ENCODE measurements around the gene PHACTR1. TPM values are rescaled to one million over a fixed set of nuclear protein-coding genes. Genes with fewer than 3 reads are reported as not detected.
A peak's percentile ranks its signal among the peaks of the same experiment; 100 is the strongest.

PHACTR1 gene
- polyA plus RNA-seq, 1 experiment: not detected

DNA sequence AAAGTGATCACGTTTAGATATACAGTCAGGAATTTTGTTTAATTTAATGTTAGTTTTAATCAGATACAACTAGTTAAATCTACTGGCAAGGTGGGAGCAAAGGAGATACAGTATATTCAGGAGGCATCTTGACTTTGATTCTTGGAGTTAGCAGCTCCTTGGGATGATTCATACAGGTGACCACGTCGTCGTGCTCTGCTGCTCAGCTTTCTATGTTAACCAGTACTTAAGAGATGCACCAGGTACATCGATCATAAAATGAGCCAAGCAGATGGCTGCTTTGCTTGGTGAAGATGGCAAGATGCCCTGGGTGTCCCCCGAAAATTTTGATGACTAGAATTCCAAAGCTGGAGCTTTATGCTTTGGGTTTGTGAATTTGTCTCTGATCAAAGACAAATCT is 547.1 kb downstream of the PHACTR1 start:
- Histone ChIP-seq H3K9me3 (ENCODE audit: control insufficient read depth, insufficient read depth, low read length) (no peaks in the 10 kb centered on the region), H3K27ac (ENCODE audit: low read depth, low read length) (no peak overlapping the region), H3K4me3 (ENCODE audit: low read depth, low read length) (no peak overlapping the region), H3K27me3 (ENCODE audit: control insufficient read depth, insufficient read depth, low read length) (peaks cover 5% of the 10 kb centered on the region)
- CTCF ChIA-PET: no interaction called here
- TF ChIP-seq, protein P1, sequence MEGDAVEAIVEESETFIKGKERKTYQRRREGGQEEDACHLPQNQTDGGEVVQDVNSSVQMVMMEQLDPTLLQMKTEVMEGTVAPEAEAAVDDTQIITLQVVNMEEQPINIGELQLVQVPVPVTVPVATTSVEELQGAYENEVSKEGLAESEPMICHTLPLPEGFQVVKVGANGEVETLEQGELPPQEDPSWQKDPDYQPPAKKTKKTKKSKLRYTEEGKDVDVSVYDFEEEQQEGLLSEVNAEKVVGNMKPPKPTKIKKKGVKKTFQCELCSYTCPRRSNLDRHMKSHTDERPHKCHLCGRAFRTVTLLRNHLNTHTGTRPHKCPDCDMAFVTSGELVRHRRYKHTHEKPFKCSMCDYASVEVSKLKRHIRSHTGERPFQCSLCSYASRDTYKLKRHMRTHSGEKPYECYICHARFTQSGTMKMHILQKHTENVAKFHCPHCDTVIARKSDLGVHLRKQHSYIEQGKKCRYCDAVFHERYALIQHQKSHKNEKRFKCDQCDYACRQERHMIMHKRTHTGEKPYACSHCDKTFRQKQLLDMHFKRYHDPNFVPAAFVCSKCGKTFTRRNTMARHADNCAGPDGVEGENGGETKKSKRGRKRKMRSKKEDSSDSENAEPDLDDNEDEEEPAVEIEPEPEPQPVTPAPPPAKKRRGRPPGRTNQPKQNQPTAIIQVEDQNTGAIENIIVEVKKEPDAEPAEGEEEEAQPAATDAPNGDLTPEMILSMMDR (IDR thresholded peaks at IDR 0.05; ENCODE audit: low read depth, low read length): no peak
- DNase-seq (ENCODE audit: low read depth, low spot score): no peak
- POLR2A ChIA-PET: no interaction called here

DNA sequence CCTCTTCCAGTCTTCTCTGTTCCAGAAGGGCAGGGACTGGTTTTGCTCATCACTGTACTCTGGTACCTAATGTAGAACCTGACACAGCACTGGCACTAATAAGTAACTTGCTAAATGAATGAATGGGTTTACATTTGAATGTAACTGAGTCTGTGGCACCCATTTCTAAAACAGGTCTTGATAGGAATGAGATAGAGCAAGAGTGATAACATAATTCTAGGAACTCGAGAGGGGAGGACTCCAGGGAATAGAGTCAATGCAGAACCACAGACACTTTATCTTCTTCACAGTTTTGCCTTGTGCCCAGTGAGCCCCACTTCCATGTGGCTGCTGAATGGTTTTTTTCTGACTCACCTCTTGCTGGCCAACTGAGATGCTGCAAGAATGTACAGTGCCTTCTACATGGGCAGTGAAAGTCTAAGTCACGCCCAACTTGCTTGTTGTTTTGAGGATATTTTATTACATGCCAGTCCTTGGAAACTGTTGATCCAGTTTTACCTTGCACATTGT is 550.6 kb downstream of the PHACTR1 start:
- POLR2A ChIA-PET: no interaction called here
- no peak overlapping the region for H3K4me3 ChIP-seq (ENCODE audit: low read depth, low read length)
- CTCF ChIA-PET: no interaction called here
- H3K27me3 ChIP-seq (ENCODE audit: control insufficient read depth, insufficient read depth, low read length): peaks cover 7% of the 10 kb centered on the region
- DNase-seq (ENCODE audit: low read depth, low spot score): no peak
- H3K9me3 ChIP-seq (ENCODE audit: control insufficient read depth, insufficient read depth, low read length): no peaks in the 10 kb centered on the region
- H3K27ac ChIP-seq (ENCODE audit: low read depth, low read length): no peak overlapping the region
- TF ChIP-seq, protein P1 (IDR thresholded peaks at IDR 0.05; ENCODE audit: low read depth, low read length): no peak

DNA sequence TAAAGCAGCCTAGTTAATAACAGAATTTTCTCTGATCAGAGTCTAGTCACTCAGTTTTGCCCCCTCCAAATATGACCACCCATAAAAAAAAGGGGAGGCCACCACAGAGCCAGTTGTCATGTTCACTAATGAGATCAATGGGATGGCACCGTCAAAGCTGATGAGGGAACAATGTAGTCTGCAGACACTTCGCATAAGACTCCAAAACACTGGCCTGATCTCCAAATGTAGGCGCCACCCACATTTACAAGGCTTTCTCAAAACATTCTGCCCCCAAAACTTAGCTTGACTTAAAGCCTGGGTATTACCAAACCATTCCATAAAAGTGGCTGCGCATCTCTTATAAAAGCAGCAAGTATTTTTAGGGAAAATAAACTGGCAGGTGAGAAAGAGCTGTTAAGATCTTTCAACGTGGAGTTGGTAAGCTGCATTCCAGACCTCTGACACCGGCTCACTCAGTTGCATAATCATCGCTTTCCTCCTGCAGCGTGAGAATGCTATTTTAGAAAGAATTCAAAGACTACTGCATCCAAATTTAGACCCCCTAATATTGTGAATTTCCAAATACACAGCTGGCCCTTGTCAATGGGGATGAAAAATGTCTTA is 552.4 kb downstream of the PHACTR1 start:
- POLR2A ChIA-PET: interaction anchor here (1.1 kb wide), 1 partner anchor 59 kb away, joined by 3 read pairs; the partner anchor contains the start of gene TBC1D7

DNA sequence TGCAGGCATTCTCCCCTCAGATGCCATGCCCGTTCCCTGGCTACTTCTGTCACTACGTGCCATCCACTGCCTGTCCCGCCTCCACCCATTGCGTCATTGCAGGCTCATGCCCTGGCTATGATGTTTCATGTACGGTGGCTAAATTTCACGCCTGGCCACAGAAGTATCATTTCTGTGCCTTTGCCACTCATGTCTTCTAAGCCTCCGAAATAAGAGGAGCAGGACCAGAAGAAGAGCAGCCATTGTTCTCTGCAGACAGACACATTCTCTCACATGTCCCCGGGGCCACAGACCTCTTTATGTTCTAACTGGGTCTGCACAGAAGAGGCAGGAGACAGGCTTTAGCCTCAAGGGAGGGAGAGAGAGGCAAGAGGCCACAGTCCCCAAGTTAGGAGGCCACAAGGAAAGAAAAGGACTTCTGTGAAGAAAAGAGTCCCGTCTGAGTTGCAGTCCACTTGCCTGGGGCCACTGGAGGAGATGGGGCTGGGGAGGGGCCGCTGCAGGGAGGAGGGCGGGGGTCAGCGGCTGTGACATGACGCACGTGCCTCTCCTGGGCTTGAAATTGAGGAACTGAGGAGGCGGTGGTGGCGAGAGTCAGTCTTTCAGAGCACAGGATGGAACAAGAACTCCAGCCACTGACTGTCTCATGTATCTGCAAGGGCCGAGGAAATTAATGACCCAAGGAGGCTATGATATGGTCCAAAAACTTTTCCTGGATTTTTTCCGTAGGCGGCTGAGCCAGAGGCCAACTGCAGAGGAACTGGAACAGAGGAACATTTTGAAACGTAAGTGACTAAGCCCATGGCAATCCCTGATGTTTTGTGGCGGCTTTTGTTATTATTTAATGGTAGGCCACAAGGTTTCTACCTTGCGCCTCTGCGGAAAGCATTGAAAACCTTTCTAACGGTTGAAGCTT is 555.8 kb downstream of the PHACTR1 start:
- H3K4me3 ChIP-seq (ENCODE audit: low read depth, low read length): no peak overlapping the region
- no peak overlapping the region for H3K27ac ChIP-seq (ENCODE audit: low read depth, low read length)
- TF ChIP-seq, protein P1 (IDR thresholded peaks at IDR 0.05; ENCODE audit: low read depth, low read length): no peak
- no peaks in the 10 kb centered on the region for H3K9me3 ChIP-seq (ENCODE audit: control insufficient read depth, insufficient read depth, low read length)
- H3K27me3 ChIP-seq (ENCODE audit: control insufficient read depth, insufficient read depth, low read length): peaks cover 2% of the 10 kb centered on the region
- DNase-seq (ENCODE audit: low read depth, low spot score): no peak
- ChIA-PET CTCF (no interaction called here), POLR2A (no interaction called here)

More for the DNA sequence above, 552.4 kb downstream of the PHACTR1 start:
- no peak overlapping the region for H3K27ac ChIP-seq (ENCODE audit: low read depth, low read length)
- no peaks in the 10 kb centered on the region for H3K9me3 ChIP-seq (ENCODE audit: control insufficient read depth, insufficient read depth, low read length)
- CTCF ChIA-PET: no interaction called here
- peaks cover 7% of the 10 kb centered on the region for H3K27me3 ChIP-seq (ENCODE audit: control insufficient read depth, insufficient read depth, low read length)
- TF ChIP-seq, protein P1 (IDR thresholded peaks at IDR 0.05; ENCODE audit: low read depth, low read length): no peak
- DNase-seq (ENCODE audit: low read depth, low spot score): peak; percentile 10
- no peak overlapping the region for H3K4me3 ChIP-seq (ENCODE audit: low read depth, low read length)
